GM12873 (cell line): ENCODE results near the gene RBM43.

Source experiments
- TF ChIP-seq, protein P1 (sequence below): IDR thresholded peaks from 2 replicates; pipeline ENCODE4 v1.5.1; 2012; ENCODE audit warnings: low read depth, mild to moderate bottlenecking, moderate library complexity, low read length, control low read depth; ENCODE audit not compliant: insufficient read depth; ENCODE audit errors: missing control alignments

The RBM43 gene

DNA sequence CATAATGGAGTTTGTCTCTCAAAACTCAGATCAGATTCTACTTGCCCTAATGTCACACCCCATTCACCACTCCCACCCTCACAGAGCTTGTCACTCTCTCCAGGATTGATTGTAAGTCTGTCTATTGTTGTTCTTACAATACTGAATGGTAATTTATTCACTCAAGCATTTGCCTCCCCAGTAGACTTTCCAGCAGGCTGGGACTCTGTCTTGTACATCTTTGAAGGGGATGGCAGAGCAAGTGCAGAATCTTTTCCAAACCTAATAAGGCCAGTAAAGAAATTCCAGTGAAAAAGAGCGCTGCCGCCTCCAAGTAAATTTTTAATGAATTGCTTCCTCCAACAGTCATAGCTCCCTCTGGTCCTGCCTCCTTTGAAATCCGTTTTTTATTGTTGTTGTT is 56.9 kb downstream of the RBM43 start:
- TF ChIP-seq, protein P1, sequence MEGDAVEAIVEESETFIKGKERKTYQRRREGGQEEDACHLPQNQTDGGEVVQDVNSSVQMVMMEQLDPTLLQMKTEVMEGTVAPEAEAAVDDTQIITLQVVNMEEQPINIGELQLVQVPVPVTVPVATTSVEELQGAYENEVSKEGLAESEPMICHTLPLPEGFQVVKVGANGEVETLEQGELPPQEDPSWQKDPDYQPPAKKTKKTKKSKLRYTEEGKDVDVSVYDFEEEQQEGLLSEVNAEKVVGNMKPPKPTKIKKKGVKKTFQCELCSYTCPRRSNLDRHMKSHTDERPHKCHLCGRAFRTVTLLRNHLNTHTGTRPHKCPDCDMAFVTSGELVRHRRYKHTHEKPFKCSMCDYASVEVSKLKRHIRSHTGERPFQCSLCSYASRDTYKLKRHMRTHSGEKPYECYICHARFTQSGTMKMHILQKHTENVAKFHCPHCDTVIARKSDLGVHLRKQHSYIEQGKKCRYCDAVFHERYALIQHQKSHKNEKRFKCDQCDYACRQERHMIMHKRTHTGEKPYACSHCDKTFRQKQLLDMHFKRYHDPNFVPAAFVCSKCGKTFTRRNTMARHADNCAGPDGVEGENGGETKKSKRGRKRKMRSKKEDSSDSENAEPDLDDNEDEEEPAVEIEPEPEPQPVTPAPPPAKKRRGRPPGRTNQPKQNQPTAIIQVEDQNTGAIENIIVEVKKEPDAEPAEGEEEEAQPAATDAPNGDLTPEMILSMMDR = no peak

DNA sequence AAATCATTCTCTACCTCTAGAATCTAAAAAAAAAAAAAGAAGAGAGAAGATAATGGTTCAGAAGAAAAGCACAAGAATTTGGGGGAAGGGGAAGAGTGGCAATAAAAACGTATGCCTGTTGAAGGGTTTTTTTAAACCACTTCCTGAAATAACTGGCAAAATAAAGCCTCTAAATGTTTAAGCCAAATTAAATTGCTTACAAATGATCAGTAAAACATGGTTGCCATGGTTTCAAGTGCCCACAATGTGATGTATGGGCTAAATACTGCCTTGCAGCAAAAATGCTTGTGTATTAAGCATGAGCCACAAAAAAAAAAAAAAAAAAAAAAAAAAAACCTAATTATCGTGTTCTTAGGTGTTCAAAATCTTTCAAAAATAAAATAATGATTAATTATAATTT is 60.8 kb downstream of the RBM43 start:
- TF ChIP-seq, protein P1 = no peak

DNA sequence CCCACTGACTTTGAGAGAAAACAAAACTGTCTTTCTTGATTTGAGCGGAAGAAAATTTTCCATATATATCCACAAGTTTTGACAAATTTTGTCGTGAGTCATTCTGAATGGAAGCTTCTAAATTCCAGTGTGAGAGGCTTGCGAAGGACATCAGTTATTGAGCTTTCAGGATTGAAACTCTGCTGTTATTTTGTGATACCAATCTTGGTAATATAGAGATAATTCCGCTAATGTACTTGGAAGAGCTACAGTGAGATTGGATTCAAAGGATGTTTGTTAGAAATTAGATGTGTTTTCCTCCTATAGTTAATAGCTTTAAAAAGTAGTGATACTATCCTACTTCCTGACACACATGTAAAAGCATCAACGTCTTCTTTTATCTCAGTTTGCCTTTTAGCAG is 61.4 kb downstream of the RBM43 start:
- TF ChIP-seq, protein P1 = no peak

DNA sequence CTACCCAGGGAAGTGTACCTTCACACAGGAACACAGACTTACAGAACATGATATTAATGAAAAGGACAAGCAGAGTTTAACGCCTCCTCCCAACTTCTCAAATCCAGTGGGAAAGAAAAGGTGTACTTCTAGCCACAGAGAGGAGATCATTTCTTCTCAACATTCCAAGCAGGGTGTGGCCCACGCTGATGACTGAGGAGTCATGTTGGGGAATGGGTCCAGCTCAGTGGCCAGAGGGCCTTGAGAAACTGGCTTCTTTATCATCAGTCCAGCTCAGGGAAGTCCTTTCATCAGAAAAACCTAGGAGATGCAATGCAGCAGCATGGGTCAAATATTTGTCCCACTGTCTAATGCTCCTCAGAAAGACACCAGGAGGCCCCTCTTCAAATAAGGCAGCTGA is 63.0 kb downstream of the RBM43 start:
- TF ChIP-seq, protein P1 = no peak
